Astrocyte (in vitro differentiated cells and primary cell): ENCODE data around the gene RHOT1. TPM values are rescaled to one million over a fixed set of nuclear protein-coding genes. Genes with fewer than 3 reads are reported as not detected.
"Not testable (repeated sequence)": the region's sequence is repeated elsewhere in the genome, so short reads cannot be mapped to it uniquely, and the experiment has no call there.

ENCODE experiments used
- DNase-seq: peaks from one replicate; pipeline ENCODE4 v3.0.0-alpha.2; 2010; ENCODE audit warnings: low read depth
- FAIRE-seq: peaks from 2 replicates; lab custom pipeline; 2011; peaks lifted over from hg19 to GRCh38; lab: Jason Lieb, UNC
- H2AFZ ChIP-seq: 2 replicates; pipeline ENCODE4 v1.6.0; 2012; ENCODE audit warnings: low read depth, low read length, inconsistent platforms
- H3K27ac ChIP-seq: 2 replicates; pipeline ENCODE4 v1.5.1; 2011; ENCODE audit warnings: low read depth, low read length, inconsistent platforms
- H3K27me3 ChIP-seq: 2 replicates; pipeline ENCODE4 v1.6.0; 2011; ENCODE audit warnings: low read length, inconsistent platforms; ENCODE audit not compliant: insufficient read depth
- H3K36me3 ChIP-seq: 2 replicates; pipeline ENCODE4 v1.5.1; 2011; ENCODE audit warnings: low read length, inconsistent platforms; ENCODE audit not compliant: insufficient read depth
- H3K4me1 ChIP-seq: 2 replicates; pipeline ENCODE4 v1.5.1; 2011; ENCODE audit warnings: low read length, inconsistent platforms; ENCODE audit not compliant: insufficient read depth
- H3K4me2 ChIP-seq: 2 replicates; pipeline ENCODE4 v1.6.0; 2012; ENCODE audit warnings: low read length, inconsistent platforms
- H3K4me3 ChIP-seq: 2 replicates; pipeline ENCODE4 v1.5.1; 2011; ENCODE audit warnings: low read depth, mild to moderate bottlenecking, low read length, inconsistent platforms; ENCODE audit not compliant: insufficient read depth
- H3K79me2 ChIP-seq: 2 replicates; pipeline ENCODE4 v1.6.0; 2012; ENCODE audit warnings: mild to moderate bottlenecking, low read length, inconsistent platforms; ENCODE audit not compliant: insufficient read depth
- H3K9ac ChIP-seq: 2 replicates; pipeline ENCODE4 v1.6.0; 2012; ENCODE audit warnings: mild to moderate bottlenecking, low read length, inconsistent platforms
- H3K9me3 ChIP-seq: 2 replicates; pipeline ENCODE4 v1.5.1; 2012; ENCODE audit warnings: low read depth, mild to moderate bottlenecking, low read length, inconsistent platforms; ENCODE audit not compliant: insufficient read depth
- H4K20me1 ChIP-seq: 2 replicates; pipeline ENCODE4 v1.6.0; 2012; ENCODE audit warnings: low read length, inconsistent platforms; ENCODE audit not compliant: insufficient read depth
- H3K27ac Mint-ChIP-seq: one replicate; pipeline ENCODE4 v1.8.0; 2021; ENCODE audit warnings: mild to moderate bottlenecking, mixed read lengths; ENCODE audit not compliant: unreplicated experiment
- H3K27me3 Mint-ChIP-seq: one replicate; pipeline ENCODE4 v1.8.0; 2021; ENCODE audit warnings: low read depth, mixed read lengths; ENCODE audit not compliant: unreplicated experiment
- H3K36me3 Mint-ChIP-seq: one replicate; pipeline ENCODE4 v1.8.0; 2021; ENCODE audit warnings: low read depth, mixed read lengths; ENCODE audit not compliant: unreplicated experiment
- H3K4me1 Mint-ChIP-seq: one replicate; pipeline ENCODE4 v1.8.0; 2021; ENCODE audit warnings: low read depth, mixed read lengths; ENCODE audit not compliant: unreplicated experiment
- H3K4me3 Mint-ChIP-seq: one replicate; pipeline ENCODE4 v1.8.0; 2021; ENCODE audit warnings: mild to moderate bottlenecking, moderate library complexity, mixed read lengths; ENCODE audit not compliant: unreplicated experiment
- H3K9me3 Mint-ChIP-seq: one replicate; pipeline ENCODE4 v1.8.0; 2021; ENCODE audit warnings: mild to moderate bottlenecking, mixed read lengths; ENCODE audit not compliant: unreplicated experiment
- EZH2 ChIP-seq: IDR thresholded peaks from 2 replicates; pipeline ENCODE4 v1.6.1; 2012; ENCODE audit warnings: mild to moderate bottlenecking, low read length, inconsistent platforms; ENCODE audit not compliant: insufficient read depth
- total RNA-seq: library from RNA; stranded (reverse); gene quantifications from 2 replicates; pipeline ENCODE4 v1.2.1, GENCODE V29; 2021
- TF ChIP-seq, protein P1 (sequence below): IDR thresholded peaks from 2 replicates; pipeline ENCODE4 v1.5.1; 2011; ENCODE audit warnings: low read depth, mild to moderate bottlenecking, inconsistent platforms, low read length, moderate library complexity; ENCODE audit not compliant: insufficient read depth

The RHOT1 gene
- total RNA-seq, 1 donor from 2014 or later = 20.9 TPM

DNA sequence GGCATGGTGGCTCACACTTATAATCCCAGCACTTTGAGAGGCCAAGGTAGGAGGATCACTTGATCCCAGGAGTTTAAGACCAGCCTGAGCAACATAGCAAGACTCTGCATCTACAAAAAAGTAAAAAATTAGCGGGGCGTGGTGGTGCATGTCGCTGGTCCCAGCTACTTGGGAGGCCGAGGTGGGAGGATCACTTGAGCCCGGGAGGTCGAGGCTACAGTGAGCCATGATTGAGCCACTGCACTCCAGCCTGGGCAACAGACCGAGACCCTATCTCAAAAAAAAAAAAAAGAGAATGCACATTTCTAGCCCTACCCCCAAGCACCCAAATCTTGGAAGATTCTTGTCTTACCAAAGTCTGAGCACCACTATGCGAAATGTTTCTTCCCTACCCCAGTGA is 15.6 kb upstream of the RHOT1 start:
- DNase-seq (no peak), FAIRE-seq (no peak)
- Histone ChIP-seq H4K20me1 (no peaks in the 10 kb centered on the region), H2AFZ (peak overlapping the region; percentile 76), H3K36me3 (no peaks in the 10 kb centered on the region), H3K27ac (no peak overlapping the region), H3K4me3 (no peak overlapping the region), H3K4me2 (peak overlapping the region; percentile 81), H3K4me1 (no peaks in the 10 kb centered on the region), H3K9me3 (no peaks in the 10 kb centered on the region), H3K9ac (peak overlapping the region; percentile 79), H3K79me2 (no peaks in the 10 kb centered on the region), H3K27me3 (no peaks in the 10 kb centered on the region)
- Mint-ChIP-seq H3K4me3 (peak overlapping the region; percentile 89), H3K4me1 (peaks cover 2% of the 10 kb centered on the region), H3K27me3 (no peaks in the 10 kb centered on the region), H3K27ac (peak overlapping the region; percentile 94), H3K9me3 (peaks cover 8% of the 10 kb centered on the region), H3K36me3 (peaks cover 10% of the 10 kb centered on the region)
- TF ChIP-seq, protein P1, sequence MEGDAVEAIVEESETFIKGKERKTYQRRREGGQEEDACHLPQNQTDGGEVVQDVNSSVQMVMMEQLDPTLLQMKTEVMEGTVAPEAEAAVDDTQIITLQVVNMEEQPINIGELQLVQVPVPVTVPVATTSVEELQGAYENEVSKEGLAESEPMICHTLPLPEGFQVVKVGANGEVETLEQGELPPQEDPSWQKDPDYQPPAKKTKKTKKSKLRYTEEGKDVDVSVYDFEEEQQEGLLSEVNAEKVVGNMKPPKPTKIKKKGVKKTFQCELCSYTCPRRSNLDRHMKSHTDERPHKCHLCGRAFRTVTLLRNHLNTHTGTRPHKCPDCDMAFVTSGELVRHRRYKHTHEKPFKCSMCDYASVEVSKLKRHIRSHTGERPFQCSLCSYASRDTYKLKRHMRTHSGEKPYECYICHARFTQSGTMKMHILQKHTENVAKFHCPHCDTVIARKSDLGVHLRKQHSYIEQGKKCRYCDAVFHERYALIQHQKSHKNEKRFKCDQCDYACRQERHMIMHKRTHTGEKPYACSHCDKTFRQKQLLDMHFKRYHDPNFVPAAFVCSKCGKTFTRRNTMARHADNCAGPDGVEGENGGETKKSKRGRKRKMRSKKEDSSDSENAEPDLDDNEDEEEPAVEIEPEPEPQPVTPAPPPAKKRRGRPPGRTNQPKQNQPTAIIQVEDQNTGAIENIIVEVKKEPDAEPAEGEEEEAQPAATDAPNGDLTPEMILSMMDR = no peak
- TF ChIP-seq EZH2 = no peak

DNA sequence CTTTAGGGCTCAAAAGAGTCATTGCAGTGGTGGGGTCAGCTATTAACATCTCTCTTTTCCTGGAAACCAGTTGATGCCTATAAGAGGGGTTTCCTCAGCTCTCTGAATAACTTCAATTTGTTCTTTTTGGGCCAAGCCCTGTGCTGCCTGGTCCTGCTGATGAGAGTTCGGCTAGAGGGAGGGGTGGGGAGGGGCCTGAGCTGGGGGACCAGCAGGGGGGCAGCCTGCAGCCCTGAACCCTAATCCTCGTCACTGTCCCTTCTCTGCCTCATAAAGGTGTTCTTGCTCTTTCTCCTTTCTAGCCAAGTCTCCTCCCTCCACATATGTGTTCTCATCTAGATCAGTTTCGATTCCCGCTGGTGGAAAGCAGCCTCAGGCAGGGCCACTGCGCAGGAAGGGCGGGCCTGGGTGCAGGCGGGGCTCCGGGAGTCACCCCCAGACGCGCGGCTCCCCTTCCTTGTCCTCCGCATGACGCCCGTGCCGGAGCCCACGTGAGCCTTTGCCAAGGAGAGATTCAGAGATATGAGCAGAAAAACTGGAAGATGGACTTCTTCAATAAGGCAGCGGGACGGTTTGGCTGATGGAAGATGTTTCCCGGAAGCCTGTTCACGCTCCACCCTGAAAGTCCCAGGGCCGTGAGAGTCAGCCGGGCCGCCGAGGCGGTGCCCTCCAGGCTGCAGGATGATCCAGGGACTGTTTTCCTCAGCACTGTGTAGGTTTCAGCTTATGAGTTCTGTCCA is 15.0 kb upstream of the RHOT1 start:
- no peaks in the 10 kb centered on the region for H4K20me1 ChIP-seq
- H3K79me2 ChIP-seq = no peaks in the 10 kb centered on the region
- peak overlapping the region; percentile 76 for H2AFZ ChIP-seq
- H3K9ac ChIP-seq = peak overlapping the region; percentile 79
- Mint-ChIP-seq H3K36me3 (peaks cover 10% of the 10 kb centered on the region), H3K27ac (peak overlapping the region; percentile 94), H3K4me1 (peaks cover 2% of the 10 kb centered on the region), H3K27me3 (no peaks in the 10 kb centered on the region), H3K9me3 (peaks cover 8% of the 10 kb centered on the region), H3K4me3 (peak overlapping the region; percentile 89)
- no peaks in the 10 kb centered on the region for H3K36me3 ChIP-seq
- peak overlapping the region; percentile 49 for H3K27ac ChIP-seq
- FAIRE-seq (peak; percentile 34), DNase-seq (peak; percentile 56)
- peak overlapping the region; percentile 81 for H3K4me2 ChIP-seq
- H3K4me1 ChIP-seq = no peaks in the 10 kb centered on the region
- no peak for TF ChIP-seq EZH2
- TF ChIP-seq, protein P1 = no peak
- no peaks in the 10 kb centered on the region for H3K9me3 ChIP-seq
- no peaks in the 10 kb centered on the region for H3K27me3 ChIP-seq
- H3K4me3 ChIP-seq = peak overlapping the region; percentile 68

DNA sequence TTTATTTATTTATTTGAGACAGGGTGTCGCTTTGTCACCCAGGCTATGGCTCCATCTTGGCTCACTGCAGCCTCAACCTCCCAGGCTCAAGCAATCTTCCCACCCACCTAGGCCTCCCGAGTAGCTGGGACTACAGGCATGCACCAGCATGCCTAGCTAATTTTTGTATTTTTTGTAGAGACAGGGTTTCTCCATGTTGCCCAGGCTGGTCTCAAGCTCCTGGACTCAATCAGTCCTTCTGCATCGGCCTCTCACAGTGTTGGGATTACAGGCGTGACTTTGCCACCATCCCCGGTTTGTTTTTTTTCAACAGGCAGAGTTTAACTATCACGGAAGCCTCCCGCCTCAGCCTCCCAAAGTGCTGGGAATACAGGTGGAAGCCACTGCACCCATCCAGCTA is 13.8 kb upstream of the RHOT1 start:
- H3K36me3 Mint-ChIP-seq, H4K20me1 ChIP-seq, H3K27ac ChIP-seq, H3K27me3 ChIP-seq, H3K27me3 Mint-ChIP-seq, H3K9me3 ChIP-seq, DNase-seq, H3K36me3 ChIP-seq, H3K4me3 ChIP-seq, FAIRE-seq, H3K4me1 ChIP-seq, H3K9ac ChIP-seq, H3K79me2 ChIP-seq, H2AFZ ChIP-seq, H3K9me3 Mint-ChIP-seq, H3K4me1 Mint-ChIP-seq: not testable (repeated sequence)
- Mint-ChIP-seq H3K27ac (peak overlapping the region; percentile 53), H3K4me3 (peak overlapping the region; percentile 89)
- H3K4me2 ChIP-seq = peak overlapping the region; percentile 81
